OCI-LY3 (cell line): Measurements from ENCODE around the gene DUSP7.

Experiments used
- EZH2phosphoT487 ChIP-seq: fragments of 200-600 bp; shearing (Covaris generic); IDR thresholded peaks from 2 replicates; pipeline ENCODE4 v1.6.1; 2018; ENCODE audit warnings: antibody characterized with exemption, mixed run types, low read depth
- TF ChIP-seq, protein P1 (sequence below): fragments of 200-600, 300-600 bp; sonication (generic); IDR thresholded peaks from 2 replicates; pipeline ENCODE4 v1.5.1; 2014; ENCODE audit warnings: antibody characterized with exemption, low read length, low read depth

DNA sequence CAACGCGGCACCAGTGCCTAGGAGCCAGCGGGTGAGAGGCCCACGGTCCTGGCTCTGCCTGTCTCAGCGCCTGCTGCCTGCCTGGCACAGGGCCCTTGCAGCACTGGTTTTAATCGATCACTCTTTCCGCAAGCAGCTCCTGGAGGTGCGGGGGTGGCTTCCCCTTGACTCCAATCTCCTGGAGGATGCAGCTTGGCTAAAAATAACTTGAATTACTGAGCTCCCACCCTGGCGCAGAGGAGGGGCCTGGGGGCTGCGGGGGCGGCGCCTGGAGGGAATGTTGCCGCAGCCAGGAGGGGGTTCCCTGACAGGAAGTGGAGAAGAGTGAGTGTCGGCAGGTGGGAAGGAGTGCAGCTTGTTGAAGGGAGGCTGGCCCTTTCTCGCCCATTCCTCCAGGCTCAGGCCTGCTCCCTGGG is 50.8 kb downstream of the DUSP7 start:
- TF ChIP-seq, protein P1, sequence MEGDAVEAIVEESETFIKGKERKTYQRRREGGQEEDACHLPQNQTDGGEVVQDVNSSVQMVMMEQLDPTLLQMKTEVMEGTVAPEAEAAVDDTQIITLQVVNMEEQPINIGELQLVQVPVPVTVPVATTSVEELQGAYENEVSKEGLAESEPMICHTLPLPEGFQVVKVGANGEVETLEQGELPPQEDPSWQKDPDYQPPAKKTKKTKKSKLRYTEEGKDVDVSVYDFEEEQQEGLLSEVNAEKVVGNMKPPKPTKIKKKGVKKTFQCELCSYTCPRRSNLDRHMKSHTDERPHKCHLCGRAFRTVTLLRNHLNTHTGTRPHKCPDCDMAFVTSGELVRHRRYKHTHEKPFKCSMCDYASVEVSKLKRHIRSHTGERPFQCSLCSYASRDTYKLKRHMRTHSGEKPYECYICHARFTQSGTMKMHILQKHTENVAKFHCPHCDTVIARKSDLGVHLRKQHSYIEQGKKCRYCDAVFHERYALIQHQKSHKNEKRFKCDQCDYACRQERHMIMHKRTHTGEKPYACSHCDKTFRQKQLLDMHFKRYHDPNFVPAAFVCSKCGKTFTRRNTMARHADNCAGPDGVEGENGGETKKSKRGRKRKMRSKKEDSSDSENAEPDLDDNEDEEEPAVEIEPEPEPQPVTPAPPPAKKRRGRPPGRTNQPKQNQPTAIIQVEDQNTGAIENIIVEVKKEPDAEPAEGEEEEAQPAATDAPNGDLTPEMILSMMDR: no peak
- no peak for TF ChIP-seq EZH2phosphoT487
